T-helper 9 cell (primary cell): ENCODE data around the gene BRPF3.

Source experiments
- DNase-seq: peaks from one replicate; pipeline ENCODE4 v3.0.0-alpha.2; 2020
- total RNA-seq, 2 donors: gene quantifications; one replicate each; lab custom pipeline; 2026; lab: John Stamatoyannopoulos, UW

BRPF3 gene
- 29.1 to 37.6 reads per million in 2 donors for total RNA-seq

GRCh38 chr6:36196113-36196879, at the start of gene BRPF3:
TSS of gene BRPF3 (plus strand) at chr6:36196744. CDS start at chr6:36200323, 3,579 bp downstream.
- DNase-seq: peak; percentile 64

- DNase-seq: no peak
Observed at GRCh38 chr6:36147294-36147693, 49.2 kb upstream of the BRPF3 start.

- no peak for DNase-seq
Observed at GRCh38 chr6:36149476-36149875, 47.1 kb upstream of the BRPF3 start.

GRCh38 chr6:36150283-36150682, 46.3 kb upstream of the BRPF3 start:
- no peak for DNase-seq

- DNase-seq: no peak
Observed at GRCh38 chr6:36154286-36154685, 42.3 kb upstream of the BRPF3 start.

GRCh38 chr6:36155662-36156061, 40.9 kb upstream of the BRPF3 start:
- DNase-seq: no peak

- no peak for DNase-seq
Observed at GRCh38 chr6:36160147-36160760, 36.3 kb upstream of the BRPF3 start.

- DNase-seq: no peak
Observed at GRCh38 chr6:36169023-36170007, 27.2 kb upstream of the BRPF3 start.

- no peak for DNase-seq
Observed at GRCh38 chr6:36170704-36171103, 25.8 kb upstream of the BRPF3 start.

GRCh38 chr6:36171573-36171972, 25.0 kb upstream of the BRPF3 start:
- no peak for DNase-seq

GRCh38 chr6:36177166-36177565, 19.4 kb upstream of the BRPF3 start:
- DNase-seq: no peak

- DNase-seq: no peak
Observed at GRCh38 chr6:36178544-36178943, 18.0 kb upstream of the BRPF3 start.

- no peak for DNase-seq
Observed at GRCh38 chr6:36180126-36180525, 16.4 kb upstream of the BRPF3 start.

GRCh38 chr6:36184311-36184710, 12.2 kb upstream of the BRPF3 start:
- no peak for DNase-seq

- DNase-seq: no peak
Observed at GRCh38 chr6:36186199-36186598, 10.3 kb upstream of the BRPF3 start.

GRCh38 chr6:36187446-36187845, 9.1 kb upstream of the BRPF3 start:
- no peak for DNase-seq

- no peak for DNase-seq
Observed at GRCh38 chr6:36195471-36196112, 952 bp upstream of the BRPF3 start.

GRCh38 chr6:36196880-36197548, 470 bp downstream of the BRPF3 start:
- DNase-seq: peak; percentile 100

GRCh38 chr6:36197739-36198221, 1.2 kb downstream of the BRPF3 start:
- DNase-seq: no peak

- no peak for DNase-seq
Observed at GRCh38 chr6:36198986-36199385, 2.4 kb downstream of the BRPF3 start.

- no peak for DNase-seq
Observed at GRCh38 chr6:36200154-36200891, 3.8 kb downstream of the BRPF3 start.
